Spleen (tissue), 7 donors: ENCODE results near the gene TMEM14B.

Experiments
- CTCF ChIP-seq, 11 experiments: fragments of 200-600 bp in 7 of 11; fragments of 450-650 bp in 4 of 11; sonication (generic) in 4 of 11; IDR thresholded peaks in 8 of 11; conservative IDR thresholded peaks in 3 of 11; 1 replicate in 7 of 11; 2 replicates in 4 of 11; pipeline versions ENCODE4 v1.4.0 to v1.8.0; 2016 to 2021; ENCODE audit warnings: antibody characterized with exemption in 11 of 11, inconsistent platforms in 4 of 11, mild to moderate bottlenecking in 1 of 11
- POLR2A ChIP-seq, 3 donors: fragments of 450-650 bp; IDR thresholded peaks; one replicate each; pipeline ENCODE4 v1.5.1; 2017; ENCODE audit warnings: antibody characterized with exemption in 3 of 3, mild to moderate bottlenecking in 1 of 3
- POLR2AphosphoS5 ChIP-seq, 3 donors: sonication (generic); formaldehyde crosslinking; IDR thresholded peaks; one replicate each; pipeline ENCODE4 v1.5.1; 2017; ENCODE audit warnings: antibody characterized with exemption in 3 of 3
- donor health status: DM: no; HTN: no; CAD: no; lungs with moderate emphysema.
- donor health status: DM: no; HTN: no; CAD: no.
- donor health status: DM: no; HTN: no; CAD: no.

- TF ChIP-seq CTCF (IDR thresholded peaks at IDR 0.05 in 8 of 11, conservative IDR thresholded peaks at IDR 0.05 in 3 of 11): no peak
- TF ChIP-seq POLR2A (IDR thresholded peaks at IDR 0.05): no peak
- no peak for TF ChIP-seq POLR2AphosphoS5 (IDR thresholded peaks at IDR 0.05)
Measured at GRCh38 chr6:10725716-10726115, 21.9 kb upstream of the TMEM14B start.
